T follicular helper cell (primary cell): ENCODE measurements around the gene ANKRD34C.

Source experiments
- DNase-seq: peaks from one replicate; pipeline ENCODE4 v3.0.0-alpha.2; 2020; ENCODE audit warnings: low read depth
- total RNA-seq, 2 experiments: gene quantifications; one replicate each; lab custom pipeline; 2026; lab: John Stamatoyannopoulos, UW

ANKRD34C gene
- 0 reads per million in 2 experiments for total RNA-seq

DNA sequence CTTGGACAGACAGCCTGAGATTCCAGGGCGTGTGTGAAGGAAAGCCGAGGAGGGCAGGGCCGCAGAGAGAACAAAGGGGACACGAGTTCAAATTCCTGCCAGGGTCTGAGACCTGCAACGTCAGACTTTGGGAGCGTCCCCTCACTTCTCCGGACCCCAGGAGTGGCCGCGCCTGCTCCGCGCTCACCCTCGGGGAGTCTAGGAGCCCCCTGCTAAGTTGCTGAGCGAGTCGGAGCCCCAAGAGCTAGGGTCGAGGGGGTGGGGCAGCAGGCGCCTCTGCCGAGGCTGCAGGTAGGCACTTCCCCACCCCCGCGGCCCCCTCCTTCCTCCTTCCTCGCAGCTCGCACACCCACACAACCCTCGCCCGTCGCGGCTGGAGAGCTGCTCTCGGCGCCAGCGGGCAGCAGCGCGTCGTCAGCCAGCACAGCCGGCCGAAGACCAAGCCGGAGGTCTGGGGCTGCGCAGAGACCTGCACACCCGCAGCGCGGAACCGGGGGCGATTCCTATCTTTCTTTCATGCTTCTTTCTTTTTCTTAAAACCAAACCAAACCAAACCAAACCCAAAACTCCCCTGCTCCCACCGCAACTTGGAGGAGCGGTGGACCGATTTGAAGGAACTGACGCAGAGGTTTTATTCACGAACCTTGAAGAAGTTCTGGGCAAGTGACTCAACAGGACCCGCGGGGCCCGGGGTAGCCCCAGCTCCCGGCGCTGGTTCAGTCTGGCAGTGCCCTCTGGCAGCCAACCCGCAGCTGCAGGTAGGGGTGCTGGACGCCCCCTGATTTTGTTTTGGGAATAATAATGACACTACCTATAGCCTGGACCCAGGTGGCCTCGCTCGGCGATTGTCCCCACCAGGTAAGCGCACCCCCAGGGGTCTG, at the start of gene ANKRD34C:
TSS of gene ANKRD34C (plus strand) at position 352 of the 881 bp plus-strand sequence. CDS start 10,563 bp downstream, outside the sequence.
- no peak for DNase-seq

DNA sequence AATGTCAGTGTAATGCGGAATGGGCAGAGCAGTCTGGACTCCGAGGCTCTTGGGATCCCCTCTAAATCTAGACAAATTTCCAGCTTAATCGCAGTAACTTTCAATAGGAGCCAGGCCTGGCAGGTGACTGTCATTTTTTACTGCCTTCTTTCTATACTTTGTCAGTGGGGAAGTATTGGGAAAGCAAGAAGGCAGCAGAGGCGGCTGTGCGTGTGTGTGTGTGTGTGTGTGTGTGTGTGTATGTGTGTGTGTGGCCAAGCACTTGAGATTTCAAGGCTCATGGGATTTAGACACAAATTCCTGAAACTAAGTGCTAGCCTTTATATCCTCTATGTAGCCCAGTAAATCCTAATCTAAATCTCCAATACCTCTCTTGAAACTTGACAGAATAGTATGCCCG, 49.3 kb upstream of the ANKRD34C start:
- no peak for DNase-seq

DNA sequence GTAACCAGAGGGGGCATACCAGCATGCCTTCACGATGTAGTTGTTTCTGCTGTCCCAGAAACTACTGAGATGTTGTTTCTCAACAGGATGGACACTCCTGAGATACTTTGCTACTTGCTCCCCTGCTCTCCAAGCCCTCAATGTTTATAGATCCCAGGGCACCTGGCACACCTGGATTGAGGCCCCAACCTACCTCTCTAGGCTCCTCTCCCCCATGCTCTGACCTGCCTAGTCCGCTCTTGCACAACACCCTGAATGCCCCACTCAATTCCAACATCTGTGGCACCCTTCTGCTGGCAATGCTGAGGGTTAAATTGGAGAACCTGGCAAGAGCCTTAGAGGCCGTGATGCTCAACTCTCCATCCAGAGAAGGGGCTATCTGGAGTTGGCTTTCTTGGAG, 42.5 kb upstream of the ANKRD34C start:
- no peak for DNase-seq

DNA sequence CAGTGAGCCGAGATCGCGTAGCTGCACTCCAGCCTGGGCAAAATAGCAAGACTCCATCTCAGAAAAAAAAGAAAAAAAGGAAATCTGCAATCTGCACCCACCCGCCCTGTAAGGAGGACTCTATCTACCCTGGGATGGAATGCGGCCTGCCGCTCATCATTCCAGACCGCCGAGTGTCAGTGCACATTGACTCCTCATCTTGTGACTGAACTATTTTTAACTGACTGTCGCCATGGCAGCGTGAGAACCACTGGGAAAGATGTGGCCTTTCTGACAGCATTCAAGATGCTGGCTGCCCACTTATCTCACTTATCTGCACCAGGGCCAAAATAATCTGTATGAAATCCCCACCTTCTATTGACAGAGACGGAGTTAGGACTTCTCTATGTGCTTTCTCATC, 38.8 kb upstream of the ANKRD34C start:
- DNase-seq, result no peak

DNA sequence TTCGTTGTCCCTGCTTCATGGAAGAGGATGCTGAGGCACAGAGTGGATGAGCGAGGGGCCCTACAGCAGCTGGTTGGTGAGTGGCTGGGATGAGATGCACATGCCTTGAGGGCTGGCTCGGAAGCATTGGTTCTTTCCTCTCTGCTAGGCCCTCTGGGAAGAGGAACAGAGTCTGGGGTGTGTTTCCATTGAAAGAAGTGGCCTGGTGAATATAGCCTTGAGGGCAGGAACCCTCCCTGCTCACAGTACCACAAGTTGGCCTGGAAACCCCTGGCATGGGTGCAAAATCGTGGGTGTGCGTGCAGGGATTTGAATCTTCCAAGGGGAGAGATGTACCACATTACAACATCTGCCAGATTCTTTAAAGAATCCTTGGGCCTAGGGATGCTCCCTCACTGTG, 37.6 kb upstream of the ANKRD34C start:
- DNase-seq, result no peak

DNA sequence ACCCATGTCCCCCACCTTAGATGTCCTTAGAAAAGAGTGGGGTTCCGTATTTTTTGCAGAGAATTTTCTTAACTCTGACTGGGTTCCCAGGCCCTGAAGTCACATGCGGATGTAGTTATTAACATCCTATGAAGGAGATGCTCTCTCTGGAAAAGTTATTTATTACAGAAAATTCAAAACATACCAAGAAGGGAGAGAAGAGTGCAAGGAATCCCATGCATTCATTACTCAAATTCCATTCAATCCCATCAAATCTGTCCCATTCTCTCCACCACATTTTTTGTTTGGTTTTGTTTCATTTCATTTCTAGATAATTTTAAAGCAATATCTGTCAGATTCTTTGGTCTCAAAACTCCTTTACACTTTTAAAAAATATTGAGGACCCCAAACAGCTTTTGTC, 34.3 kb upstream of the ANKRD34C start:
- no peak for DNase-seq

DNA sequence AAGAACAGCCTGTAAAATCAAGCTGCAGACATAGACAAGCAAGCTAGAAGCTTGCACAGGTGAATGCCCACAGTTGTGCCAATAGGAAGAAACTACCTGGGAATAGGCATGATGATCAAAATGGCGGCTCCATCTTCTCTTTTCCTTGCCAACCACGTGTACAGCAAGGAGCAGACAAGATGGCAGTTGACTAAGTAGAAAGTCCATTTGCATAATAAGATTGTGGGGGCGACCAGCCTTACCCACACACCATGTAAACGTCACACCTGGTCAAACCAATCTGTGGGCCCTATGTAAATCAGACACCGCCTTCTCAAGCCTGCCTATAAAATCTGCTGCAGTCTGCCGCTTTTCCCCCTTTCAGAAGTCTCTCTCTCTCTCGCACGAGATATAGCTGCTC, 25.1 kb upstream of the ANKRD34C start:
- DNase-seq, result no peak

DNA sequence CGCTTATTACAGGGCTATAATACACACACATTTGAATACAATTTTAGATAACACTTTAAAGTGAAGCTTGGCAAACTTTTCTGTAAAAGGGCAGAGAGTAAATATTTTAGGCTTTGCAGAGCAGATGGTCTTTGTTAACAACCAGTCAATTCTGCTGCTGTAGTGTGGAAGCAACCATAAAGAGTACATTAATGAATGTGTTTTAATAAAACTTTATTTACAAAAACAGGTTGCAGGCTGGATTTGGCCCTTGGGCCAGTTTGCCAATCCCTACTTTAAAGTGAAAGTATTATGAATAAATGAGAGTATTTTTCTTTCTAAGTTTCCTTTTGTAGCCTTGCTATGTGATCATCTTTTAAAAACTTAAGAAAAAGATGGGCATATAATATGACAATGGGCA, 20.7 kb upstream of the ANKRD34C start:
- DNase-seq, result no peak

DNA sequence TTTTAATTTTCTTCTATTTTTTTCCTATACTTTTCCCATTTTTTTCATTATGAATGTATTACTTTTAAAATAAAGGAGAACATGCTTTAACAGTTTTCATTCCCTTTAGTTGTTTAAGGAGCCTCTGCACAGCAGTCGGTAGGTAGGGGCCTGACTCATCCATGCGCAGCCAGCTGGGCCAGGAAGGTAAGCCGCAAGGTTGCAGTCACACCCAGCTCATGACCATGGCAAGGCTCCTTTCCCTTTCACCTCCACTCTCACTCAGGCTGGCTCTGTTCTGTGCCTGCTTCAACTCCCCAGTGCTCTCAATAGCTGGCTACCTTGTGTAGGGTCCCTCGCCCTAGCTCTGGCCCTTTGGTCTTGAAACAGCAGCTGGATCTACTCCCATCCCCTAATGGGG, 17.4 kb upstream of the ANKRD34C start:
- no peak for DNase-seq

DNA sequence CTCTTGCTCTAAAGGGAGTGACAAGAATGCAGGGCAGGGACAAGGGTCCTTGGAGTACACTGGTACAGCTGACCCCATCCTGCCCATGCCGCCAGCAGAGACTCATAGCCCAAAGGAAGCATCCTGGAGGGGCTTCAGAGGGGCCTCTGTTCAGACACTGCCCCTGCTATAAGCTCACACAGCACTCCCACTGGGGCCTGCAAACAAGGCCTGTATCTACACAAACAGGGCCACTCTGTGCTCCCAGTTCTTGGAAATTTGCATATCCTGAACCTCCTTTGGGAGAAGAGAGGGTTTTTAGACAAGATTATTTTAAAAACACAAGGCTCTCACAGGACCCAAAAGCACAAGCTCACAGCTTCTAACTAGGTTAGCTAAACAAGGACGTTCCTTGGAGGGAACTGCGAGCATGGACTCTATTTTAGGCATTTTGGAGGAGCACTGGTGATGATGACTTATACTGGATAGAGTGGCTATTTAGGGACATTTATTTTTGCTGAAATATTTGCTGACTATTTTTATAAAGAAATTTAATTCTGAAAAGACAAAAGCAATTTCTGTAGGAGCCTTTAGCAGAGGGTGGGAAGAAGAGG, 16.4 kb upstream of the ANKRD34C start:
- DNase-seq, result no peak

DNA sequence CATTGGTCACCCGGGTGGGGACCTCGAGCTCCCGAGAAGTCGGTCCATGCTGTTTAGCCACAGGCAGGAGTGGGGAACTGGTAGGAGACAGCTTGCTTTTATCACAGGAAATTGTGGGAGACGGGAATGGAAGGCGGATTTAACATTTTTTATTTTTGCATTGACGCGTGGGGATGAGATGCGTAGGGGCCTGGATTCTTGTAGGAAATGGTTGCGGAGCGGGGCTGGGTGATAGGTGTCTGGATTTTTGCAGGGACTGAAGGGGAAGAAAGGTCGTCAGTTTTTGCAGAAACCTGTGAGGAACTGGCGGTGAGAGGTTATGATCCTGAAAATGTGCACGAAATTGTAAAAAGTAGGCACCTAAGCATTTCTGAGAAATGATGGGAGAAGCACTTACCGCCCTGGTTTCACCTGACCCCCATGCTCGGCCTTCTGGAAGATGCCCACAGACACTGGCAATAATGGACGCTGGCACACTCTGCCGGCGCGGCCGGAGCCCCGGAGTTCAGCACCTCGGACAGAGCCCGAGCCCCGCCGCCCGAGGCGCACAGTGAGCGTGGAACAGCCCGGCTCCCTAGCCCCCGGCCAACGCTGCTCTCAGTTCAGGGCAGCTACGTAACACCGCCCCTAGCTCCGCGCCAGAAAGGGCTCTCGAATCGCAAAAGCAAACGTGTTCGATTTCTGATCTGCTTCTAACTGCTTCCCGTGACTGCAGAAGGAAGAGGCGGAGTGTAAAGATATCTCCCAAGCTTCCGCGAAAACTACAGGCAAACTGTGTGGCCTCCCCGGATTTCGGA, 928 bp downstream of the ANKRD34C start:
- DNase-seq, result no peak

DNA sequence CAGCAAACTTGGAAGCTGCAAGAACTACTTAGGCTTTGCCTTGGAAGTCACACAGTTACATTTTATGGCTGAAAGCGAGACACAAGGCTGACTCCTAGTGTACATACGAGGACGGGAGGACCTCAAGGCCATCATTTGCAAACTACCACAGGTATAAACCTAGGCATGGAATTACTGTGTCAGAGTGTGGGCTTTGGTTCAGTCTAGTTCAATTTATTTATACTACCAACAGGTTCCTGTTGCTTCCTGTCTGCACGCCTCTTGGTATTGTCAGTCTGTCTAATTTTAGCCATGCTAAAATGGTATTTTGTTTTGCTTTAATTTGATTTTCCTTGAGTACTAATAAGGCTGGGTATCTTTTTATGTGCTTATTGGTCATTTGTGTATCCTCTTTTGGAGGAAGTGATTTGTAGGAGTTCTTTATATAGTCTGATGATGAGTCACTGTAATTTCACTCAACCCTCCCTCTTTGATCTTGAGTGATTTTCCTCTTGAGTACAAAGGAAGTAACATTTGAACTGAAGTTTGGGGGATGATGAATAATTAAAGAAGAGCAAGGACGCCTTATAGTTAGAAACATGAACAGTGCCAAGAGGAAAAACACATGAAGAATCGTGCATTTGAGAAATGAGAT, 8.2 kb downstream of the ANKRD34C start:
- no peak for DNase-seq

DNA sequence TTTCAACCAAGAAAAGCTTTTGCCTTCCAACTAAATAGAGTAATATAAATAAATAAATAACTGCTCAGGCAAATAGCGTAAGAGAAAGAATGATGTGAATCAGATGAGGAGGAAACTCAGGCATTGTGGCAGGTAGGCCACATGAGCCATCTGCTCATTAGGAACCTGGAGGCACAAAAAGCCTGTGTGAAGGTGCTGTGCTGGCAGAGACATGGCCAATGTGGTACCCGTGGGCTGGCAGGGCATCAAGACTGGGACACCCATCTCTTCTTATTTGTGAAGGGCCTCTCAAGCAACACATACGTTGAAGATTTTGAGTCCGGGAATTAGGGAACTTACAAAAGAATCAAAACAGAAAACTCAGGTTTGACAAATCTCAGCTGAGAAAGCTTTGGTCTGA, 9.5 kb downstream of the ANKRD34C start:
- DNase-seq, result no peak

DNA sequence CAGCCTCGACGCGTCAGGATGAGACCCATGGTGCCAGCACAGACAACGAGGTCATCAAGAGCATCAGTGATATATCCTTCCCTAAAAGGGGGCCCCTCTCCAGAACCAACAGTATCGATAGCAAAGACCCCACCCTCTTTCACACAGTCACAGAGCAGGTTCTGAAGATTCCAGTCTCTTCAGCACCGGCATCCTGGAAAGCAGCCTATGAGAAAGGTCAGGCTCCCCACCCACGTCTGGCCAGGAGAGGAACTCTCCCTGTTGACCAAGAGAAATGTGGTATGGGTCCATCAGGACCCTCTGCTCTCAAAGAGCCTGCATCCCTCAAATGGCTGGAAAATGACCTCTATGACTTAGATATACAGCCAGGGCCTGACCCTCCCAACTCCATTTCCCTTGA, 11.6 kb downstream of the ANKRD34C start:
- no peak for DNase-seq

DNA sequence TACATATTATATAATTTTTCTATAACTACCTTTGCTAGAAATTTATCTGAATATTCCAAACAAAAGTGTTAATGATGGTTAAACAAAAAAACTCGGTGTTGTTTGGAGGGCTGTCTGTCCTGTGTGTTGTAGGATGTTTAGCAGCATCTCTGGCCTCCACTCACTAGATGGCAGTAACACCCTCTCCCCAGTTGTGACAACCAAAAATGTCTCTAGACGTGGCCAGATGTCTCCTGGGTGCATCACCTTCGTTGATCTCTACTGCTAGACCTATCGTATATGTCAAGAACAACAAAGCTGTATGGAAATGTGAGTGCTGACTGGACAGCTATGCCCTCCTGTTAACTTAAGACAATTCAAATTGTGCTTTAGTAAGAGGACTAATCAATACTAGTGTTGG, 14.1 kb downstream of the ANKRD34C start:
- DNase-seq, result no peak

DNA sequence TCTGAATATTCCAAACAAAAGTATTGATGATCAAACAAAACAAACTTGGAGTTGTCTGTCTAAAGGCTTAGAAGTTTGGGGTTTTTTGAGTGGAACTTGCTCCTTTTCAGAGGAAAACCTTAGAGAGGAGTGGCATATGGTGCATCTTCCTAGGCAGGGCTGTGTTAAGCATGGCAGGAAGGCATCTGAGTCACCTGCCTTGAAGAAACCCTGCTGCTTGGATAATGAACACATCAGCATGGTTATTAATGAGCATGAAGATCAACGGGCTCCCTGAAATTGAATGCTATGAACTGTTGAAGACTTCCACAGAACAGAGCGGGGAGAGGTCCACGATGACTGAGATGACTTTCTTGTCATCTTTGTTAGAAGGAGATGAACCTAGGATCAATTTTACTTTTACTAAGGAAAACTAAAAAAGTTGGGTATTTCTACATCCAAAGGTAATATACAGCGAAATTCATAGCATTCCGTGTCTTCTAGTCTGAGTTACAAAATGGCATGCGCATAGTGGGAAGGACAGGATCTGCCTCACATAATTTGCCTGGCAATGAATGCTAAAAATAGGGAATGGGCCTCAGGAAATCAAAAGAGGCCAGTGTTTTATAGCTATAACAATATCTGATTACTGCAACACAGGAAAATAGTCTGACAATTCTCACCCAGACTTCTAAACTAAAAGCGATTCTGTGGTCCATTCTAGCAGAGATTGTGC, 16.8 kb downstream of the ANKRD34C start:
- no peak for DNase-seq

DNA sequence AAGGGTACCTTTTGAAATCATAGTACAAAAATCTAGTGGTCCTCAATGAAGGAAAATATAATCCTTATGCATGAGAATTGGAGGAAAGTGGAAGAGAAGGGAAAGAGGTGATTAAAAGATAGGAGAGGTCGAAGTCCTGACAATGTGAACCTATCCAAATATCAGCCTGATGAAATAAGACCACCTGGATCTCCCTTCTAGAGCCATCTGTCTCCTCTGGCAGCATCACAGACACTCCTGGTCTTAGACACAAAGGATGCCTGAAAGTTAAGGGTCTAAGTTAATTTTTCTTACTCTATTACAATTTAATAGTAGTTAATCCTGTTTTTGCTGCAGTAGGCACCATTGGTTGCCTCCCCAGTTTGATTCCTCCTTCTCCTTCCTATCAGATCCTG, 17.3 kb downstream of the ANKRD34C start:
- no peak for DNase-seq

DNA sequence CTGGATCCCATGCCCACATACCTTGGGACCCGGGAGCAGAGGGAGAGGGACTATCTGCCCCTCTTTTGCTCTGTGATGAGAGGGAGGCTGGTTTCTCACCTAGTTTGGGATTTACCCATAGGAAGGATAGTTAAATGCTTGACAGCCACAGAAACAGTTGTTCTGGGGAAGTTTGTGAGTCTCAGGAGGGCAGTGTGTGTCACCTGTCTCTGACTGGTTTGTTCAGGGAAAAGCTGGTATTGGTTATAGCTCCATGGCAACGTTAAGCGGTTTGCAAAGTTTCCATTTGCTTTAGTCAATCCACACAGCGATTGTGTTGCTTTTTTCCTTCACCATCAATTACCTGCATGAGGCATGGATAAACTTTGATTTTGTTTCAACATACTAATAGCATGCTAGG, 24.7 kb downstream of the ANKRD34C start:
- no peak for DNase-seq

DNA sequence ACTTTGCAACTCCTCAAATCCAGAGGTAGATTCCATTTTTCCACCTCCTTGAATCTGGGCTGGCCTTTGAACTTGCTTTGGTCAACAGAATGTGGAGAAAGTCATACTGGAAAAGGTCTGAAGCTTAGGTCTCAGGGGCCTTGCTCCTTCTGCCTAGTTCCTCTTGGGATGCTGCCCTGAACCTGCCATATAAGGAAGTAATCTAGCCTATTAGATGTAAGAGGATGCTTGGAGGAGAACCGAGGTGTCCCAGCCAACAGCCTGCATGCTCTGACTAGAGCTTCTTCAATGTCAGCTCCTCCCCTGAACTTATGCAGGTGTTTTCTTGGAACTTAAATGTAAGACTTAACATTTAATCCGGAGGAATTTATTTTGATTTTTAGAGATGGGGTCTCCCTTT, 26.4 kb downstream of the ANKRD34C start:
- no peak for DNase-seq

DNA sequence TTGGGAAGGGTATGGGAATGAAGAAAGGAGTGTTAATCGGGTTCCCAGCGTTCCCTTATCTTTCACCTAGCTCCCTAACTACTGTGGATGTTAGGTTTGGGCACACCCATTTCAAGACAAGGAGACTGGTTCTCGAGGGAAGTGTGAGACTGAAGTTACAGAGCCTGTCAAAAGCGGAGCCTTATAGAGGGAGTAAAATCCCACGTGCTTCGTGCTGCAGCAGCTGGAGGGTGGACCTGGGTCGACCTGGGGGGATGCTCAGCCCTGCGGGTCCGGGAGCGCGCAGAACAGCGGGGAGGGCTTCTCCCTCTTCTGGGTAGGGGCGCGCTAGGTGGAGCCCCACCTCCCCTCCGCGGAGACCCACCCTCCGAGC, 28.1 kb downstream of the ANKRD34C start:
- DNase-seq, result no peak
